Neural cell (in vitro differentiated cells): ENCODE measurements around the gene VOPP1. TPM values are rescaled to one million over a fixed set of nuclear protein-coding genes. Genes with fewer than 3 reads are reported as not detected.

Source experiments
- H2AFZ ChIP-seq: fragments of 200-600, 300-800 bp; sonication (generic), shearing (Covaris generic); 2 replicates; pipeline ENCODE4 v1.6.0; 2014; ENCODE audit warnings: low read depth, mild to moderate bottlenecking, antibody characterized with exemption, low read length, moderate library complexity
- H3F3A ChIP-seq: fragments of 200-600 bp; shearing (Covaris generic); 2 replicates; pipeline ENCODE4 v1.6.1; 2016; ENCODE audit warnings: mild to moderate bottlenecking, moderate library complexity, mixed read lengths, antibody characterized with exemption, low read length; ENCODE audit not compliant: insufficient read depth, poor library complexity, severe bottlenecking
- H3K27ac ChIP-seq: fragments of 200-600, 300-800 bp; sonication (generic), shearing (Covaris generic); 2 replicates; pipeline ENCODE4 v1.5.1; 2014; ENCODE audit warnings: mild to moderate bottlenecking, low read length, moderate library complexity
- H3K27me3 ChIP-seq: fragments of 300-800, 200-600 bp; sonication (generic), shearing (Covaris generic); 2 replicates; pipeline ENCODE4 v1.6.0; 2014; ENCODE audit warnings: mild to moderate bottlenecking, low read depth, low read length, moderate library complexity; ENCODE audit not compliant: insufficient read depth
- H3K36me3 ChIP-seq: fragments of 300-800, 200-600 bp; sonication (generic), shearing (Covaris generic); 2 replicates; pipeline ENCODE4 v1.5.1; 2014; ENCODE audit warnings: mild to moderate bottlenecking, antibody characterized with exemption, low read length, moderate library complexity; ENCODE audit not compliant: insufficient read depth
- H3K4me2 ChIP-seq: fragments of 300-800, 200-600 bp; sonication (generic), shearing (Covaris generic); 2 replicates; pipeline ENCODE4 v1.6.0; 2014; ENCODE audit warnings: mild to moderate bottlenecking, low read length
- H3K4me3 ChIP-seq: fragments of 300-800, 200-600 bp; sonication (generic), shearing (Covaris generic); 2 replicates; pipeline ENCODE4 v1.5.1; 2014; ENCODE audit warnings: mild to moderate bottlenecking, low read length, moderate library complexity
- H3K79me2 ChIP-seq: fragments of 200-600 bp; shearing (Covaris generic); replicated peaks from 2 replicates; pipeline ENCODE4 v1.6.0; 2014; ENCODE audit warnings: mild to moderate bottlenecking, low read length, moderate library complexity; ENCODE audit not compliant: insufficient read depth
- H3K9ac ChIP-seq: fragments of 300-800, 200-600 bp; sonication (generic), shearing (Covaris generic); 2 replicates; pipeline ENCODE4 v1.6.1; 2016; ENCODE audit warnings: mild to moderate bottlenecking, low read length, mixed read lengths
- H3K9me2 ChIP-seq: fragments of 200-600 bp; shearing (Covaris generic); 2 replicates; pipeline ENCODE4 v1.6.1; 2016; ENCODE audit warnings: mild to moderate bottlenecking, low read length, mixed read lengths; ENCODE audit not compliant: insufficient read depth
- H3K9me3 ChIP-seq: fragments of 200-600, 300-800 bp; sonication (generic), shearing (Covaris generic); 2 replicates; pipeline ENCODE4 v1.6.1; 2016; ENCODE audit warnings: mild to moderate bottlenecking, mixed run types, low read length, moderate library complexity, mixed read lengths
- H4K20me1 ChIP-seq: fragments of 200-600 bp; shearing (Covaris generic); 2 replicates; pipeline ENCODE4 v1.6.1; 2016; ENCODE audit warnings: mild to moderate bottlenecking, mixed run types; ENCODE audit not compliant: insufficient read depth
- EP300 ChIP-seq: fragments of 450-650 bp; conservative IDR thresholded peaks from 2 replicates; pipeline ENCODE4 v1.6.1; 2014; ENCODE audit warnings: antibody characterized with exemption, mild to moderate bottlenecking, moderate library complexity; ENCODE audit not compliant: poor library complexity, severe bottlenecking
- EZH2 ChIP-seq: fragments of 200-600, 300-800 bp; shearing (Covaris generic), sonication (generic); IDR thresholded peaks from 2 replicates; pipeline ENCODE4 v1.6.1; 2014; ENCODE audit warnings: antibody characterized with exemption, low read length, borderline replicate concordance, mild to moderate bottlenecking; ENCODE audit not compliant: insufficient read depth, poor library complexity, severe bottlenecking
- MXI1 ChIP-seq: fragments of 450-650 bp; conservative IDR thresholded peaks from 2 replicates; pipeline ENCODE4 v1.6.1; 2014; ENCODE audit warnings: antibody characterized with exemption, mild to moderate bottlenecking; ENCODE audit not compliant: poor library complexity, severe bottlenecking
- POLR2AphosphoS5 ChIP-seq: IDR thresholded peaks from 2 replicates; pipeline ENCODE4 v1.6.1; 2012
- RAD21 ChIP-seq: fragments of 450-650 bp; conservative IDR thresholded peaks from 2 replicates; pipeline ENCODE4 v1.6.1; 2014; ENCODE audit warnings: antibody characterized with exemption, mild to moderate bottlenecking, moderate library complexity
- SMC3 ChIP-seq: fragments of 450-650 bp; conservative IDR thresholded peaks from 2 replicates; pipeline ENCODE4 v1.6.1; 2014; ENCODE audit warnings: antibody characterized with exemption, mild to moderate bottlenecking, moderate library complexity; ENCODE audit not compliant: poor library complexity
- TAF1 ChIP-seq: IDR thresholded peaks from 2 replicates; pipeline ENCODE4 v1.6.1; 2012; ENCODE audit warnings: low read depth
- polyA plus RNA-seq: library from polyadenylated mRNA; depleted of rRNA; stranded (reverse); fragments of >200 nt; gene quantifications from 2 replicates; pipeline ENCODE4 v1.2.3, GENCODE V29; 2014
- TF ChIP-seq, protein P1 (sequence below): fragments of 450-650 bp; IDR thresholded peaks from 2 replicates; pipeline ENCODE4 v1.5.1; 2014; ENCODE audit warnings: antibody characterized with exemption, mild to moderate bottlenecking, moderate library complexity; ENCODE audit not compliant: poor library complexity, severe bottlenecking
- TF ChIP-seq, protein P2 (sequence below): IDR thresholded peaks from 2 replicates; pipeline ENCODE4 v1.6.1; 2012; ENCODE audit warnings: borderline replicate concordance

VOPP1 gene
- polyA plus RNA-seq, 1 donor from 2014 or later: 85.8 TPM

DNA sequence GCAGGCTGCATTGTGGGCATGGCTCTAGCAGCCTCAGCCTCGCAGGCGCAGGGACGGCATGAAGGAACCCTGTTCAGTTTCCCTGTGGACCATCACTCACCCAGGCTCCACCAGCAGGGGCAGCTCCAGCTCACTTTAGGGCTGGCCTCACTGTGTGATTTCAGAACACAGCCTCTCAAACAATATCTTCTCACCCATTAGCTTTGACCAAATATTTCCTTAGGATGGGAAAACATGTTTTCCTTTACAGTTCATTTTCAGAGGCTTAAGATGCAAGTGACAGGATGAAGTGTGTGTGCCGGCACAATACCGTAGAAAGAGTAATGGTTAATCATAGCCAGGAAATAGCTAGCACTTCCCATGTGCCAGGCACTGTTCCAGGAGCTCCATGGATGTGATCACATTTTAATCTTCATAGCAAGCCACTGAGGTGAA is 149.0 kb downstream of the VOPP1 start:
- Histone ChIP-seq H3K27ac (no peak overlapping the region), H4K20me1 (no peaks in the 10 kb centered on the region), H3K9me3 (no peaks in the 10 kb centered on the region), H2AFZ (no peak overlapping the region), H3K9ac (no peak overlapping the region), H3K9me2 (no peaks in the 10 kb centered on the region), H3K36me3 (peaks cover 4% of the 10 kb centered on the region), H3F3A (no peaks in the 10 kb centered on the region), H3K4me2 (no peak overlapping the region), H3K4me3 (no peak overlapping the region), H3K79me2 (no peaks in the 10 kb centered on the region), H3K27me3 (no peaks in the 10 kb centered on the region)
- TF ChIP-seq EP300: no peak
- TF ChIP-seq, protein P1, sequence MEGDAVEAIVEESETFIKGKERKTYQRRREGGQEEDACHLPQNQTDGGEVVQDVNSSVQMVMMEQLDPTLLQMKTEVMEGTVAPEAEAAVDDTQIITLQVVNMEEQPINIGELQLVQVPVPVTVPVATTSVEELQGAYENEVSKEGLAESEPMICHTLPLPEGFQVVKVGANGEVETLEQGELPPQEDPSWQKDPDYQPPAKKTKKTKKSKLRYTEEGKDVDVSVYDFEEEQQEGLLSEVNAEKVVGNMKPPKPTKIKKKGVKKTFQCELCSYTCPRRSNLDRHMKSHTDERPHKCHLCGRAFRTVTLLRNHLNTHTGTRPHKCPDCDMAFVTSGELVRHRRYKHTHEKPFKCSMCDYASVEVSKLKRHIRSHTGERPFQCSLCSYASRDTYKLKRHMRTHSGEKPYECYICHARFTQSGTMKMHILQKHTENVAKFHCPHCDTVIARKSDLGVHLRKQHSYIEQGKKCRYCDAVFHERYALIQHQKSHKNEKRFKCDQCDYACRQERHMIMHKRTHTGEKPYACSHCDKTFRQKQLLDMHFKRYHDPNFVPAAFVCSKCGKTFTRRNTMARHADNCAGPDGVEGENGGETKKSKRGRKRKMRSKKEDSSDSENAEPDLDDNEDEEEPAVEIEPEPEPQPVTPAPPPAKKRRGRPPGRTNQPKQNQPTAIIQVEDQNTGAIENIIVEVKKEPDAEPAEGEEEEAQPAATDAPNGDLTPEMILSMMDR: no peak
- TF ChIP-seq MXI1: no peak
- no peak for TF ChIP-seq EZH2
- no peak for TF ChIP-seq SMC3
- TF ChIP-seq, protein P2, sequence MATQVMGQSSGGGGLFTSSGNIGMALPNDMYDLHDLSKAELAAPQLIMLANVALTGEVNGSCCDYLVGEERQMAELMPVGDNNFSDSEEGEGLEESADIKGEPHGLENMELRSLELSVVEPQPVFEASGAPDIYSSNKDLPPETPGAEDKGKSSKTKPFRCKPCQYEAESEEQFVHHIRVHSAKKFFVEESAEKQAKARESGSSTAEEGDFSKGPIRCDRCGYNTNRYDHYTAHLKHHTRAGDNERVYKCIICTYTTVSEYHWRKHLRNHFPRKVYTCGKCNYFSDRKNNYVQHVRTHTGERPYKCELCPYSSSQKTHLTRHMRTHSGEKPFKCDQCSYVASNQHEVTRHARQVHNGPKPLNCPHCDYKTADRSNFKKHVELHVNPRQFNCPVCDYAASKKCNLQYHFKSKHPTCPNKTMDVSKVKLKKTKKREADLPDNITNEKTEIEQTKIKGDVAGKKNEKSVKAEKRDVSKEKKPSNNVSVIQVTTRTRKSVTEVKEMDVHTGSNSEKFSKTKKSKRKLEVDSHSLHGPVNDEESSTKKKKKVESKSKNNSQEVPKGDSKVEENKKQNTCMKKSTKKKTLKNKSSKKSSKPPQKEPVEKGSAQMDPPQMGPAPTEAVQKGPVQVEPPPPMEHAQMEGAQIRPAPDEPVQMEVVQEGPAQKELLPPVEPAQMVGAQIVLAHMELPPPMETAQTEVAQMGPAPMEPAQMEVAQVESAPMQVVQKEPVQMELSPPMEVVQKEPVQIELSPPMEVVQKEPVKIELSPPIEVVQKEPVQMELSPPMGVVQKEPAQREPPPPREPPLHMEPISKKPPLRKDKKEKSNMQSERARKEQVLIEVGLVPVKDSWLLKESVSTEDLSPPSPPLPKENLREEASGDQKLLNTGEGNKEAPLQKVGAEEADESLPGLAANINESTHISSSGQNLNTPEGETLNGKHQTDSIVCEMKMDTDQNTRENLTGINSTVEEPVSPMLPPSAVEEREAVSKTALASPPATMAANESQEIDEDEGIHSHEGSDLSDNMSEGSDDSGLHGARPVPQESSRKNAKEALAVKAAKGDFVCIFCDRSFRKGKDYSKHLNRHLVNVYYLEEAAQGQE: no peak
- TF ChIP-seq POLR2AphosphoS5: no peak
- TF ChIP-seq TAF1: no peak
- no peak for TF ChIP-seq RAD21

Other genes starting within 250 kb of the VOPP1 start
- gene LANCL2, start 207.2 kb downstream of the VOPP1 start, polyA plus RNA-seq: 51.2 and 59.3 TPM in 2 replicates